Ureter (tissue), 1 donor: ENCODE data around the gene EREG. TPM values are rescaled to one million over a fixed set of nuclear protein-coding genes. Genes with fewer than 3 reads are reported as not detected.
"Not testable (repeated sequence)": the region's sequence is repeated elsewhere in the genome, so short reads cannot be mapped to it uniquely, and the experiment has no call there.

Experiments
- DNase-seq: peaks from one replicate; pipeline ENCODE4 v3.0.0-alpha.2; 2020; ENCODE audit warnings: low spot score
- total RNA-seq: library from RNA; stranded (reverse); gene quantifications from one replicate; pipeline ENCODE4 v1.2.4, GENCODE V29; 2023
- donor health status: DM: yes; HTN: yes; CAD: no.

The EREG gene
- total RNA-seq: 0.65 TPM

GRCh38 chr4:74364652-74365491 is at the start of gene EREG:
Gene EREG (plus strand): TSS chr4:74365145. CDS start chr4:74365309, 164 bp downstream.
- peak; percentile 45 for DNase-seq

GRCh38 chr4:74315376-74315775 is 49.6 kb upstream of the EREG start:
- no peak for DNase-seq

DNA sequence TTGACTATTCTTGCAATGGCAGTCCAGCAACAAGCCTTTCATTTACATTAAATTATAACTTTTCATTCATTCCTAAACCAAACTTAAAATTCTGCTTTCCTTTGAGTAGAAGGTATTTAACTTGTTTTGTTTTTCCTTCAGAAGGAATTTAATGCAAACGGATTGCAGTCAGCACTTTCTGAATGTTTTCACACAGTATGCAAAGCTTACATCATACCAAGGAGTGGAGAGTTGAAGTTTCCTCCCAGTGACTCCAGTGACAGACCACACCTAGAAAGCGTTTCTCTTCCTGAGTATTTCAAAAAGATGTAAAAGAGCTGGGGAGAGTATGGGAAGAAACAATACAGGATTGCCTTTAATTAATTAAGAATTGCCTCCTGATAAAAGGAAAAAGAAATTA is 48.5 kb upstream of the EREG start:
- DNase-seq: no peak

DNA sequence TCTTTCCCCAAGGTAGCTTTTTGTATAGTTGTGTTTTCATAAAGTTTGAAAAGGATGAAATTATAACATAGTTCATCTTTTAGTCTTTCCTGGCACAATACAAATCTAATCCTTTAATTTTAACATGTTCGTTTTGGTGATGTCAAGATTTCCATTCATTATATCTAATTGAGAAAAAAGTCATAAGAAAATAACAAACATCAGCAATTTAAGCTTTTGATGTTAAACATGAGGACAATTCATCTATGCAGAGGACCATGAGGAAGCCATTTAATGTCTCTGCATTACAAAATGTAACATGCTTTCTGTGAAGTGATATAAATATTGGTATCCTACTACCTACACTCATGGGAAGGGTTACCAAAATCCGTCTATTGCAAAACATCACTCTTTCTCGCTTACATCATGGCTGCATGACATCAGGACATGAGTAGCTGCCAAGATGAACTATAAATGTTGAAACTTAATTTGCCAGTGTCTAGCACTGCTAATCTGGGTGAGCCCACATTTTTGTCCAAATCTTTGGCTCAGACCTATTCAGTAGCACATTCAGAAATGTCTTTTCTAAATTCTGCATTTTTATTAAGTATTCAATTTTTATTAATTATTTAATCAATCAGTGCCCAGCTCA is 47.2 kb upstream of the EREG start:
- DNase-seq: no peak

- no peak for DNase-seq
Observed at GRCh38 chr4:74318276-74318675, 46.7 kb upstream of the EREG start.

- DNase-seq: no peak
Observed at GRCh38 chr4:74319470-74319869, 45.5 kb upstream of the EREG start.

- peak; percentile 51 for DNase-seq
Observed at GRCh38 chr4:74320559-74321118, 44.3 kb upstream of the EREG start.

- no peak for DNase-seq
Observed at GRCh38 chr4:74322301-74322700, 42.6 kb upstream of the EREG start.

- no peak for DNase-seq
Observed at GRCh38 chr4:74323663-74324062, 41.3 kb upstream of the EREG start.

DNA sequence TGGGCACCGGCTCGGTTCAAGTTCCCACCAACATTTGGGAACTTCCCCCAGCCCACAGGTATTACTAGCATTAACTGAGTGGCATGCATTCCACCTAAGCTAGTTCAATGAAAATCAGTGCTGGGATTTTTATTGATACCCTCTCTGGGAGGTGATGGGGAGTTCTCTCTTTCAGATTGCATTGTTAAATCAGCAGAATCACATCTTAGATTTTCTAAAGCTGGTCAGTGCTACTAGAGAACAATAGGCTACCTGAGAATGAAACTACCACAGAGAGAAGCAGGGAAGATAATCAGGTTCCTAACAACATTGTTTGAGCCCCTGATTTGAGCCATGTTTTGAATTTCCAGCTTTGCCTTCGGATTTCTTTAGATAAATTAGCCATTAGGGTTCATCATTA is 40.7 kb upstream of the EREG start:
- DNase-seq: no peak

DNA sequence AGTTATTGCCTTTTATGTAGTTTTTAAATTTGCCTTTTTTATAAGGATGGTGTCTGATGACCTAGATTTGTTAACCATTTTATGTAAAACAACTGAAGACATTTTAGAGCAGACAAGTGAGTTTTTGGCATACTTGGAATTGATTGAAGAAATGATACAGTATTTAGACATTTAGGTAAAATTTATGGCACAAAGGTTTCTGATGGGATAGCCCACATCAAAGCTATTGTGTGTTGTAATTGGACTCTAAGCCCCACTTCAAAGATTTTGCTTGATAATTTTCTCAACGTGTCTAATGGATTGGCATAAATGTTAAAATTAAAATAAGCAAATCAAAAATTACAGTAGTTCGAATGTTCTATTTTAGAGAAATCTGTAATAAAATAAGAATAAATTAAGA is 39.1 kb upstream of the EREG start:
- DNase-seq: no peak

DNA sequence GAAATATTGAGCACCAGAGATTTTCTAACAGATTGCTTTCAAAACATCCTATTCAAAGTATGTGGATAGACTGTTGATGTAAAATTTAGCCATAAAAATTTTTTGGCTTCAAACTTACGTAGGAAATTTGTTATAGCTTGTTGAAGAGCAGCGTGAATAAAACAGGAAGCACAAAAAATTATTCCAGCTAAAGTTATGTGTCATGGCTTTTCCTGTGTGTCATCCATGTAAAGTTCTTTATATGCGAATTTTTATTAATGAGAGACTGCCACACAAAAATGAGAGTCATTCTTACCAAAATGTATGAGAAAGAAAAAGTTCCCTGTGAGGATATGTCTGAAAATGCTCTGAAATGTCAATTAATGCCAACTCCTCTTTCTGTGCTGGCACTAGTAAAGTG is 37.2 kb upstream of the EREG start:
- DNase-seq: no peak

- no peak for DNase-seq
Observed at GRCh38 chr4:74328501-74328900, 36.4 kb upstream of the EREG start.

GRCh38 chr4:74329307-74329706 is 35.6 kb upstream of the EREG start:
- DNase-seq: no peak

DNA sequence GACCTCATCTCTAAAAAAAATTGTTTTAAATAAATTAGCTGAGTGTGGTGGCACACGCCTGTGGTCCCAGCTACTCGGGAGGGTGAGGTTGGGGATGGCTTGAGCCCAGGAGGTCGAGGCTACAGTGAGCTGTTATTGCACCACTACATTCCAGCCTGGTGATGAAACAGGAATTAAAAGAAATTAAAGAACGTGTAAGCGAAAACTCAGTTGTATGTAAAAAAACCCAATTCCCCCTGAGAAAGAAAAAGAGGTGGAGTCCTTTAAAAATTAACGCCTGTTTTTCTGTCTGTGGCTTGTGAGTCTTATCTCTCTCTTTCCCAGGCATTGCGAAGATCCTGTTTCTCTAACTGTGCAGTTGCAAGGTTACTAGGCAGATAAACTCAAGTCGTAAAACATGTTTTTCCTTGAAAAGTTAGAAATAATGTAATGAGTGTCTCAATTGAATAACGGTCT is 34.6 kb upstream of the EREG start:
- DNase-seq: no peak

DNA sequence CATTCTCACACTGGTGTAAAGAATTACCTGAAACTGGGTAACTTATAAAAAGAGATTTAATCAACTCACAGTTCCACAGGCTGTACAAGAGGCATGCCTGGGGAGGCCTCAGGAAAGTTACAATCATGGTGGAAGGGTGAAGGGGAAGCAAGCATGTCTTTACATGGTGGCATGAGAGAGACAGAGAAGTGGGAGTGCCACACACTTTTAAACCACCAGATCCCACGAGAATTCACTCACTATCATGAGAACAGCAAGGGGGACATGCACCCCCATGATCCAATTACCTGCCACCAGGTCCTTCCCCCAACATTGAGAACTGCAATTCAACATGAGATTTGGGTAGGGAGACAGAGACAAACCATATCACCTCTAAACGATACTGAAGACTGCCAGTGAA is 33.7 kb upstream of the EREG start:
- no peak for DNase-seq

- no peak for DNase-seq
Observed at GRCh38 chr4:74331944-74332343, 33.0 kb upstream of the EREG start.

- no peak for DNase-seq
Observed at GRCh38 chr4:74334636-74335035, 30.3 kb upstream of the EREG start.

DNA sequence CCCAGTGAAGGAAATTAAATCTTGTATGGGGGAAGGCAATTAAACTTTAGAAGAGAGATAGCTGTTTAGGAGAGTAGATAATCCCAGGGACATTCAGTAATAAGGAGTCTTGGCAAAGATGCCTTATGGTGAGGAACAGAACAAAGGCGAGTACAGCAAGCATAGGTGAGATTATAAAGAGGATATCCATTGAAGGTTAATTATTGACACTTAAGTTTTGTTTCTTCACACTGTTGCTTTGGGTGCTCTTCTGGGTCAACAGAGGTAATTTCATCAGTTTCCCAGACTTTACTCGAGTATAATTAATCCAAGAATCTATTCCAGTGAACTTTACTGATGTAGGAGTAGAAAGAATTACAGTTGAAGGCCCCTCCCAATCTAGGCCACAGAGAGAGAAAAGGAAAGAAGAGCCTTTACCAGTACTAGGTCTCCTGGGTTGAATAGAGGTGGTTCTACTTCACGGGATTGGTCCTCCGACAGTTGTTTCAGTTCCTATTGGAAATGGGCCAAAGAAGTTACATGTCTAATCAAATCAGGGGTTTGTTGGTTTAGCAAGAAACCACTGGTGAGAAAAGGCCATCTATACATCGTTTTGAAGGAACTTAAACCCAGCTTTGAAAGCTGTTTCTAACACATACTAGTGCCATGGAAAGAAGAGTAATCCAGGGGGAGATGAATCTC is 29.5 kb upstream of the EREG start:
- no peak for DNase-seq

GRCh38 chr4:74338792-74339333 is 26.1 kb upstream of the EREG start:
- no peak for DNase-seq

DNA sequence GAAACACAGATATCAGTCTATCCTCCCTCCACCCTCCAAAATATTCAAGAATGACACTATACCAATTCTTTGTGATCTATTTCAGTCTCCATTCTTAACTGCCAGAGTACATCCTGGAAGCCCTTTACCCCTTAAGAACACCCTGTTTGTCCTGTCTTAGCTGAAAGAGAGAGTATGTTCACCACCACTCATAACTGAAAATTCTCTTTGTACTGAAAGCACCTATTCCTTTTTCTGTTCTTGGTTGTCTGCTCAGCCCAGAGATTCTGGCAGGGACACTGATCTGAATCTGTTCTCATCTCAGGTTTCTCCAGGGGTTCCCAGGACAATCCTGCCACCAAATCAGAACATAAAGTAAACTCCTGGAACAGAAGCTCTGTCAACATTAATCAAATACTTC is 25.4 kb upstream of the EREG start:
- DNase-seq: no peak

DNA sequence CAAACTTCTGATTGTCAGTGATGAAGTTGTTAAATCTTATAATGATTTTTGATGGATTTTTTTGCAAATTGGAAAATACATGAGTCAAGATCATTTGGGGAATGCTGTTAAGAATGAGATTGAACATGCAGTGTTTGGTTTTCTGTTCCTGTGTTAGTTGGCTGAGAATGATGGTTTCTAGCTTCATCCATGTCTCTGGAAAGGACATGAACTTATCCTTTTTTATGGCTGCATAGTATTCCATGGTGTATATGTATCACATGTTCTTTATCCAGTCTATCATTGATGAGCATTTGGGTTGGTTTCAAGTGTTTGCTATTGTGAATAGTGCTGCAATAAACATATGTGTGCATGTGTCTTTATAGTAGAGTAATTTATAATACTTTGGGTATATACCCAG is 24.5 kb upstream of the EREG start:
- DNase-seq: not testable (repeated sequence)
